ENCODE results near the gene RBM25.
"Not testable (repeated sequence)": the region's sequence is repeated elsewhere in the genome, so short reads cannot be mapped to it uniquely, and the experiment has no call there.

RBM25 gene

GRCh38 chr14:73105050-73105449, 46.7 kb downstream of the RBM25 start:
- DNase-seq: no peak

DNA sequence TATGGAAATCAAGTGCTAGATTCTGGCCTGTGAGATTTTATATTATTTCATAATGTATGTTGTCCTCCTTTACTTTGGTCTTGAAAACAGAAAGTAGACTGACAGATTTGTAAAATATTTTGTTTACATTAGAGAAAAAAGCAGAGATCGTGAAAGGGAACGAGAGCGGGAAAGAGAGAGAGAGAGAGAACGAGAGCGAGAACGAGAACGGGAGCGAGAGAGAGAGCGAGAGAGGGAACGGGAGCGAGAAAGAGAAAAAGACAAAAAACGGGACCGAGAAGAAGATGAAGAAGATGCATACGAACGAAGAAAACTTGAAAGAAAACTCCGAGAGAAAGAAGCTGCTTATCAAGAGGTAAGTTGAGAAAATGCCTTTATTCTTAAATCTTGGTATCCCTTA, 47.4 kb downstream of the RBM25 start:
- DNase-seq: no peak

DNA sequence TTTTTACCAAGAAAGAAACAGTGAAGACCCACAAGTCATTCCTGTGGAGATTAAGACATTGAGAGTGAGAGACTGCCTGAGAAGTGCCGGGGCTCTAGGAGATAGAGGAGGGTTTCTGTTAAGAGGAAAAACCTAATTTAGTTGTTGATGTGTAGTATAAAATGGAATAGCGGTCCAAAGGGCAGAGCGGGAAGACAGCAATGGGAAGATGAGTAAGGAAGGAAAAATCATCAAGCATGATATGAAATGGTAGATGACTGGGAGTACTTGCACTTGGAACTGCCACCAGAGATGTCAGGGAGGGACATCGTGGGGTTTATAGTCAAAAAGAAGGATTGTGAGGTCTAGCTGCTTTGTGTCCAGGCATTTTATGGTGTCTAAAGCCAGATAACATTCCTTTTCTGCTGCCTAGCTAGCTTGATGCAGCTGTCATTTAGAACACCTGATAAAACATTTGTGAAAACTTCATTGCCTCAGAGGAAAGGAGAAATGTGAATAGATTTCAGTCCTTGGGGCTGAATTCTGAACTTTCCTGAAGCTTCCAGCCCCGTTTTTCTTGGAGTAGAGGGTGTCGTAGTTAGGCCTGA, 57.8 kb downstream of the RBM25 start:
- DNase-seq: no peak

DNA sequence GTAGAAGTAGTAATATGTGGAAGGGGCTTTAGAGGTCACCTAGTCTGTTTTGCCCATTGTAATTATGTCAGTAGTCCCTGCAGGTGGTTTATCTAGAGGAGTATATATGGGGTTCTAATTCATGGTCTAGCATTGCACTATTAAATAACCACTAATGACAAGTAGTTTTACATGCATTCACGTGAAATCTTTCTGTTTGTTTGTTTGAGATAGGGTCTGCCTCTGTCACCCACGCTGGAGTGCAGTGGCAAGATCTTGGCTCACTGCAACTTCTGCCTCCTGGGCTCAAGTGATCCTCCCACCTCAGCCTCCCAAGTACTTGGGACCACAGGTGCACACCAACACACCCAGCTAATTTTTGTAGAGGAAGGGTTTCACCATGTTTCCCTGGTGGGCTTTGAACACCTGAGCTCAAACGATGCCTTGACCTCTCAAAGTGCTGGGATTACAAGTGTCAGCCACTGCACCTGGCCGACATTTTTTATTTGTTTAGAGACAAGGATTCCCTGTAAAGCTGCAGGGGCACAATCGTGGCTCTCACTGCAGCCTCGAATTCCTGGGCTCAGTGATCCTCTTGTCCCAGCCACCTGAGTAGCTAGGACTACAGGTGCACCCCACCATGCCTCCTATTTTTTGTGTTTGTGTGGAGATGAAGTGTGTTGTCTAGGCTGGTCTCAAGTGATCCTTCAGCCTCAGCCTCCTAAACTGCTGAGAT, 66.0 kb downstream of the RBM25 start:
- no peak for DNase-seq

- DNase-seq: no peak
Observed at GRCh38 chr14:73125169-73125588, 66.8 kb downstream of the RBM25 start.

DNA sequence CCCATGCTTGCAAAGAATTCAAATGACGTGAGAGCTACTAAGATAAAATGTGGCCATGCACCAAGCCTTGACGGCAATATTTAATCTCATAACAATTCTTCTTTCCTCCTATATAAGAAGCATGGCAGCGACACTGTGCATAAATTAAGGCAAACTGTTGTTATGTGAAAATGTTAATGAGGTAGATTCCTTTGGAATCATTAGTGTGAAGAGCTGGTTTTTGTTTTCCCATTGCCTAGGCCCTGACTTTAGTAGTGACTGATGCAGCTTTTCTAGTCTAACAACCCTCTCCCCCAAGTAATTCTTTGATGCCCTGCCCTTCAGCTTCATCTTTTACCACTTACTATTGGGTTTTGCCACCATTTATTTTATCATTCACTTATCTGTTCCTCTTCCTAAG, 67.4 kb downstream of the RBM25 start:
- DNase-seq: no peak

GRCh38 chr14:73133795-73134194, 75.5 kb downstream of the RBM25 start:
- no peak for DNase-seq

- no peak for DNase-seq
Observed at GRCh38 chr14:73136085-73136386, 77.7 kb downstream of the RBM25 start.

GRCh38 chr14:73136387-73137225, 78.3 kb downstream of the RBM25 start, which contains the start of gene PSEN1:
Gene PSEN1, plus strand, starts transcription at chr14:73136507. Its CDS starts 11,513 bp downstream, at chr14:73148020.
- DNase-seq: peak; percentile 89

DNA sequence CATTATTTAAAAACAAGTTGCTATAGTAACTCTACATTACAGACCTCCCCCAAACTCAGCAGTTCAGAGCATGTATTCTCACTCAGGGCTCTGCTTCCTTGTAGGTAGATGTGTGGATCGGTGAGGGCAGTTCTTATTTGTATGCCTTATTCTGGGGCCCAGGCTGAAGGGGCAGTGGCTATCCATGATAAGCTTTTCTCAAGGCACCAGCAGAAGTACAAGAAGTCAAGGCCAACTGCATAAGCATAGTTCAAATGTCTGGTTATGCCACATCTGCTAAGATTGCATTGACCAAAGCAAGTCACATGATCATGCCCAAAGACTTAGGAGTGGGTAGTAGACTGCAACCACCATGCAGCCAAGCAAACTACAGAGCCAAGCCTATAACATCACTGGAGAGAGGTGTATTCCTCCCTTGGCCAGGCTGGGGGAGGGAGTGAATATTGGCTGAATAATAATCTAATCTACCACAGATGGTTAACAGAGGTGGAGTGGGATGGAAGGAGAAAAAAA, 82.5 kb downstream of the RBM25 start:
- no peak for DNase-seq

DNA sequence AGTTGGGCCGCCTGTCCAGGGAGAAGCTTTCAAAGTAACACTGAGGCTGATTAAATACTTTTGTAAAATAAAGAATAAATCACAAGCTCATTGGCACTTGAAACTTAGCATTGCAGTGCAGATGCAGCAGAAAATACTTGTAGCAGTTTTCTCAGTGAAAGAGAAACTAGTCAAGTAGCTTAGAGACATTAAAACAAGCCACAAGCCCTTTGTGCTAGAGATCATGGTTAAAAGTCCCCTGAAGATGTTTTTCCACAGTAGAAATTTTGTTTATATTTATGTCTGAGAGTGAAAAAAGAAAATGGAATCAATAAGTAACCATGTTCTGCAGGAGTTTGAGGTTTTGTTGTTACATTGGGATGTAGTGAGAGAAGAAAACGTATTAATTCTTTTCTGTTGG, 83.9 kb downstream of the RBM25 start:
- no peak for DNase-seq

DNA sequence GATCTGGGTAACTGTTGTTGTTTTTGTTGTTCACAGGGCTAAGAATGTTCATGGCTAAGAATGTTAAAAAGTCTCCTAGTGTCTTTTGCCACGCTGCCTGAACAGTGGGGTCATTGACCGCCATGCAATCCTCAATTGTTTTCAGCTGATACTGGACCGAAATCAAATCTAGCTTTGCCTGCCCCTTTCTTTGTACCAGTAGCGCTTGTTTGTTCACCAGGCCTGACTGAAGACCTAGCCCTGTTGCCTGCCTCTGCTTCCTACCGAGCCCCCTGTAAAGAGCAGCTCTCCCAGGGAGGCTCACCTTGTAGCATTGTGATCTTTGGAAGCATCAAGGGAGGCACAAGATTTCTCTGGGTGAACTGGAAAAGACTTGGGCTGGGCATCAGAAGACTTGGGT, 84.7 kb downstream of the RBM25 start:
- no peak for DNase-seq

- DNase-seq: no peak
Observed at GRCh38 chr14:73143617-73144016, 85.3 kb downstream of the RBM25 start.

GRCh38 chr14:73145371-73145770, 87.0 kb downstream of the RBM25 start:
- DNase-seq: no peak

- peak; percentile 37 for DNase-seq
Observed at GRCh38 chr14:73146111-73146510, 87.8 kb downstream of the RBM25 start.

DNA sequence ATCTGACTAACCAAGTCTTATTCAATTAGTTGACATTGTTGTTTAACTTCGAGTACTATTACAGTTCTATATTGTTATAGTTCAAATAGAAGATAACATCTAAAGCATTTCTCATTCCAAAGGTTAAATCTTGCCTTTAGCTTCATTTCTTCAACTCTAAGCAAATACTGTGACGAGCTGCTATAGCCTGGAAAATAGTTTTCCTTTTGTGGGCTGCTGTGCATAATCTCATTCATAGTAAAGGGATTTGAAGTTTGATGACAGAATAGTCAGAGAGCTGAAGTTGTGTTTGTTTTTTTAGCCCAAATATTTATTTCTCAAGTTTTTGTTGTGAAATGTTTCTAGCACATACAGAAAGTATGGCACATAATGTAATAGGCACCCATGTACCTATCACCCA, 91.4 kb downstream of the RBM25 start:
- no peak for DNase-seq

DNA sequence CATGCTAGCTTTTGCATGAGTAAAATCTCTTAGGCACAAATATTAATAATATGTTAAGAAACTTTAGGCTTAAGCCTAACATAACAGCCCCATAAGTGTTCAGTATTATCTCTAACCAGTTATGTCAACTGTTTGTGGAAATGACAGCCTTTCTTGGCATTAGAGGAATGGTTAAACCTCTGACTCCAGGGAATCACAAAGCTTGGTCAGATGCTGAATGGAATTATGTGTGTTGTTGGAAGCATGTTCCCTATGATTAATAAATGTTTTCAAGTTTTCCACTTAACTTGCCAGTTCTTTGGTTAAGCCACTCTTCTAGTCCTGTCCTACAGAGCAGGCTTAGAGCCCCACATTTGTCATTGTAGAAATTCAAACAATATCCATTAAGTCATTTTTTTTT, 94.9 kb downstream of the RBM25 start:
- no peak for DNase-seq

- DNase-seq: no peak
Observed at GRCh38 chr14:73162251-73162650, 103.9 kb downstream of the RBM25 start.

DNA sequence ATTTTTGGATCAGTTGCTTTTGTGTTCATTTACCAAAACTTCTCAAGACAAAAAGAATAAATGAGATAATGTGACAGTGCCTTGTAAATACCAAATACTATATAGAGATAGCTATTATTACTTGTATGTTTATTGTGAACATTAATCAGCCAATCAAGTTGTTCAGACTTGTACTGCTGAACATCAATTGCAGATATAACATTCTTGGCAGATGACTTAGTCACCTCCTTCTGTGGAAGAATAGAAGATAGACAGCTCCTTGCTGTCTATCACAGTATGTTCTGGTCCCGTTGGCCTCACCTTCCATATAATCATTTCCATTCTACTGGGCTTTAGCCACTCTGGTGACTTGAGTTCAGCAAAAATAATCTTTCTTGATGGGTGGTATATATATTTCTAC, 108.1 kb downstream of the RBM25 start:
- no peak for DNase-seq

DNA sequence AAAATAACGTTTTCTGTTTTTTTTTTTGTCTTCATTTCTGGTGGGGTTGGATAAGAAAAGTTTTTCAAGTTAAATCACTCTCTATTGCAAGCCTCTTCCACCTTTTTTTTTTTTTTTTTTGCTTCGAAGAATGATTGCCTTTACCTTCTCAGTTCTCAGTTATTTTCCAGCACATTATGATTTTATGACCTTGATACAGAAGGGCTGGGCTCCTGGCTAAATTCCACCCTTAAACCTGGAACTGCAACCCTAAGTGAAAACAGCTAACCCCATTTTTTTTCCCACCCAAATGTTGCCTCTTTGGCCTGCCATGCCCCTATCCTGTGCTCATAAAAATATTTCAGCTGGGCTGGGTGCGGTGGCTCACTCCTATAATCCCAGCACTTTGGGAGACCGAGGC, 109.4 kb downstream of the RBM25 start:
- DNase-seq: no peak

DNA sequence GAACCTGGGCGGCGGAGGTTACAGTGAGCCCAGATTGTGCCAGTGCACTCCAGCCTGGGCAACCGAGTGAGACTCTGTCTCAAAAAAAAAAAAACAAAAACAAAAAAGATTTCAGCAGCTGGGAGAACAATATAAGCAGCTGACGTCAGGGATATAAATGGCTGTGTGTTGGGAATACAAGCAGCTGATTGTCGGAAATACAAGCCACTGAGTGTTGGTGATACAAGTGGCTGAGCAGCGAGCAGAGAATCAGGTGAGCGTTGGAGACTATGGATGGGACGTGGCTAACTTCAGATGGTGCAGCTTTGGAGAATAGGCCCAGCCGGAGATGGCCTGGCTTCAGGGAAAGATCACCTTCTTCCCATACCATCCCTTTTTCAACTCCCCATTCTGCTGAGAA, 109.9 kb downstream of the RBM25 start:
- no peak for DNase-seq

DNA sequence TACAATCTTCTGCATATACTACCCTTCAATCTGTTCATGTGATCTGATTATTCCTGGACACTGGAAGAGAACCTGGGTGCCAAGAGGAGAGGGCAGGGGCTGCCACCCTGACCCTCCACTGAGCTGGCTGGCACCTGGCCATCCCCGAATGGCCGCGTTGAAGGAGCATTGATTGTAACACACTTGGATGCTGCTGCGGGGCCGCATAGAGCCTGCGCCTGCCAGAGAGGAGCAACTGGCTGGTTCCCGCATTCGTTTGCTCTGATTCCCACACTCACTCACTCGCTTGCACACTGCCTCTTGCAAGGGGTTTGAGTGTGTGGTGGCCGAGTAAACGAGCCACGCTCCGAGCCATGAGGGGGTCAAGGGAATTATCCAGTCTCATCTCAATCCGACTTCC, 110.4 kb downstream of the RBM25 start:
- DNase-seq: no peak

GRCh38 chr14:73169855-73170254, 111.5 kb downstream of the RBM25 start:
- DNase-seq: not testable (repeated sequence)

GRCh38 chr14:73170686-73171085, 112.4 kb downstream of the RBM25 start:
- no peak for DNase-seq
